Type B pancreatic cell (in vitro differentiated cells): Measurements from ENCODE around the gene OR8J1. TPM values are rescaled to one million over a fixed set of nuclear protein-coding genes. Genes with fewer than 3 reads are reported as not detected.

ENCODE experiments used
- DNase-seq: peaks from one replicate; pipeline ENCODE4 v3.0.0; 2021; ENCODE audit warnings: mixed read lengths; ENCODE audit not compliant: unreplicated experiment; ENCODE audit errors: extremely low spot score
- H3K27ac Mint-ChIP-seq: 2 replicates; pipeline ENCODE4 v1.8.0; 2021; ENCODE audit warnings: mild to moderate bottlenecking, mixed read lengths
- H3K27me3 Mint-ChIP-seq: 2 replicates; pipeline ENCODE4 v1.8.0; 2021; ENCODE audit warnings: mixed read lengths
- H3K36me3 Mint-ChIP-seq: 2 replicates; pipeline ENCODE4 v1.8.0; 2021; ENCODE audit warnings: mixed read lengths
- H3K4me1 Mint-ChIP-seq: one replicate; pipeline ENCODE4 v1.8.0; 2021; ENCODE audit warnings: mixed read lengths; ENCODE audit not compliant: unreplicated experiment
- H3K4me3 Mint-ChIP-seq: 2 replicates; pipeline ENCODE4 v1.8.0; 2021; ENCODE audit warnings: mild to moderate bottlenecking, mixed read lengths
- H3K9me3 Mint-ChIP-seq: 2 replicates; pipeline ENCODE4 v1.8.0; 2021; ENCODE audit warnings: mixed read lengths
- total RNA-seq: library from RNA; stranded (reverse); gene quantifications from 2 replicates; pipeline ENCODE4 v1.2.1, GENCODE V29; 2021; ENCODE audit warnings: low replicate concordance
- TF ChIP-seq, protein P1 (sequence below): fragments of 200-600 bp; sonication (generic); conservative IDR thresholded peaks from 2 replicates; pipeline ENCODE4 v1.5.0; 2021; ENCODE audit warnings: antibody characterized with exemption, mild to moderate bottlenecking

Gene OR8J1
- total RNA-seq, 1 donor from 2014 or later = not detected

DNA sequence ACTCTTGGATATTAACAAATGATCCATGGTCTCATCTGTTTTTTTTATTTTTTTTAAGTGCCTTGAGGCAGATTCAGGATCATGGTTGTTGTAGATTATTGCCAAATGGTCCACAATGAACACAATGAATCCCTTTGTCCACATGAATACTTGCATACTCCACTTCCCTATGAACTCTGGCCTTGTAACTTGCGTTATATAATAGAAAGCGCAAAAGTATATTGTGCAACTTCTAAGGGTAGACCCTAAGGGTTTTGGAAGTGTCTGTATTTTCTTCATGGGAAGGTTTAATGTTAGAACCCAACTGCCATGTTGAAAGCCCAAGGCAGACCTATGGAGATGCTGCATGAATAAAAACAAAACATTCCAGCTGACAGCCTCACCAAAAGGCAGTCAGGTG lies 50.3 kb downstream of the OR8J1 start:
- Mint-ChIP-seq H3K9me3 (peaks cover 5% of the 10 kb centered on the region), H3K4me3 (no peak overlapping the region), H3K27ac (no peak overlapping the region), H3K27me3 (no peaks in the 10 kb centered on the region), H3K4me1 (no peaks in the 10 kb centered on the region), H3K36me3 (no peaks in the 10 kb centered on the region)
- no peak for DNase-seq
- TF ChIP-seq, protein P1, sequence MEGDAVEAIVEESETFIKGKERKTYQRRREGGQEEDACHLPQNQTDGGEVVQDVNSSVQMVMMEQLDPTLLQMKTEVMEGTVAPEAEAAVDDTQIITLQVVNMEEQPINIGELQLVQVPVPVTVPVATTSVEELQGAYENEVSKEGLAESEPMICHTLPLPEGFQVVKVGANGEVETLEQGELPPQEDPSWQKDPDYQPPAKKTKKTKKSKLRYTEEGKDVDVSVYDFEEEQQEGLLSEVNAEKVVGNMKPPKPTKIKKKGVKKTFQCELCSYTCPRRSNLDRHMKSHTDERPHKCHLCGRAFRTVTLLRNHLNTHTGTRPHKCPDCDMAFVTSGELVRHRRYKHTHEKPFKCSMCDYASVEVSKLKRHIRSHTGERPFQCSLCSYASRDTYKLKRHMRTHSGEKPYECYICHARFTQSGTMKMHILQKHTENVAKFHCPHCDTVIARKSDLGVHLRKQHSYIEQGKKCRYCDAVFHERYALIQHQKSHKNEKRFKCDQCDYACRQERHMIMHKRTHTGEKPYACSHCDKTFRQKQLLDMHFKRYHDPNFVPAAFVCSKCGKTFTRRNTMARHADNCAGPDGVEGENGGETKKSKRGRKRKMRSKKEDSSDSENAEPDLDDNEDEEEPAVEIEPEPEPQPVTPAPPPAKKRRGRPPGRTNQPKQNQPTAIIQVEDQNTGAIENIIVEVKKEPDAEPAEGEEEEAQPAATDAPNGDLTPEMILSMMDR = no peak

DNA sequence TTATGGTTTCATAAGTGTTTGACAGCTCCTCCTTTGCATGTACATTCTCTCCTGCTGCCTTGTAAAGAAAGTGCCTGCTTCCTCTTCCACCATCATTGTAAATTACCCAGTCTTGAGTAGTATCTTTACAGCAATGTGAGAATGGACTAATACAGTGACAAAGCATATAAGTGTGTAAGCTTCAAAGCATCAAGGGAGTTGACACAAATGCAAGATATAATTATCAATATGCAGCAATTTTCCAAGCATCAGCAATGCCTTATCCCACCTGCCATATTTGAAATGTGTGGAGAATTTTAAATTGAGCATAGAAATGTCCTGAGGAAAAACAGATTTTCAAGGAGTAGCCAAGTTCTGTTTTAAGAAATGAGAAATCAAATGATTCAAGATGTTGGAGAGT lies 56.7 kb downstream of the OR8J1 start:
- H3K27ac Mint-ChIP-seq = no peak overlapping the region
- H3K4me3 Mint-ChIP-seq = no peak overlapping the region
- TF ChIP-seq, protein P1 = no peak
- peaks cover 5% of the 10 kb centered on the region for H3K9me3 Mint-ChIP-seq
- no peaks in the 10 kb centered on the region for H3K4me1 Mint-ChIP-seq
- H3K27me3 Mint-ChIP-seq = no peaks in the 10 kb centered on the region
- no peaks in the 10 kb centered on the region for H3K36me3 Mint-ChIP-seq
- no peak for DNase-seq

Other genes with a start within 250 kb of the OR8J1 start
- gene OR8H3, start 231.9 kb upstream of the OR8J1 start, total RNA-seq = not detected in 2 replicates
- not detected in 2 replicates for gene OR8J3, start 214.1 kb upstream of the OR8J1 start, total RNA-seq
- gene OR8K5, start 194.0 kb upstream of the OR8J1 start, total RNA-seq = not detected in 2 replicates
- not detected in 2 replicates for gene OR5J2, start 177.7 kb upstream of the OR8J1 start, total RNA-seq
- gene OR5T2, start 120.0 kb upstream of the OR8J1 start, total RNA-seq = not detected in 2 replicates
- gene OR5T3, start 102.0 kb upstream of the OR8J1 start, total RNA-seq = not detected in 2 replicates
- gene OR5T1, start 80.1 kb upstream of the OR8J1 start, total RNA-seq = not detected in 2 replicates
- not detected in 2 replicates for gene OR8H1, start 62.0 kb upstream of the OR8J1 start, total RNA-seq
- not detected in 2 replicates for gene OR8K3, start 39.1 kb upstream of the OR8J1 start, total RNA-seq
- not detected in 2 replicates for gene OR8K1, start 8.3 kb upstream of the OR8J1 start, total RNA-seq
- gene OR8U1, start 21.3 kb downstream of the OR8J1 start, total RNA-seq = not detected in 2 replicates
- not detected in 2 replicates for gene OR5AL1, start 58.4 kb downstream of the OR8J1 start, total RNA-seq
- not detected in 2 replicates for gene OR5M3, start 119.1 kb downstream of the OR8J1 start, total RNA-seq
- not detected in 2 replicates for gene OR5M8, start 137.1 kb downstream of the OR8J1 start, total RNA-seq
- not detected in 2 replicates for gene OR5M11, start 189.0 kb downstream of the OR8J1 start, total RNA-seq
- not detected in 2 replicates for gene OR5M10, start 223.4 kb downstream of the OR8J1 start, total RNA-seq